Measurements from ENCODE around the gene RAX2.

The RAX2 gene

GRCh38 chr19:3810708-3811355 lies 38.8 kb upstream of the RAX2 start:
- H3K27ac ChIP-seq (ENCODE audit: insufficient read depth, low read length, poor library complexity, severe bottlenecking): peak overlapping the region; percentile 11
- DNase-seq: no peak
- H3K36me3 ChIP-seq (ENCODE audit: control insufficient read depth, insufficient read depth, low read length): no peaks in the 10 kb centered on the region
- H3K4me1 ChIP-seq (ENCODE audit: control insufficient read depth, insufficient read depth, low read length, poor library complexity, severe bottlenecking): peaks cover 14% of the 10 kb centered on the region
- no peaks in the 10 kb centered on the region for H3K27me3 ChIP-seq (replicated peaks; ENCODE audit: control insufficient read depth, insufficient read depth, low read length, poor library complexity, severe bottlenecking)
- H3K9me3 ChIP-seq (ENCODE audit: control insufficient read depth, low read length): no peaks in the 10 kb centered on the region
- no peak overlapping the region for H3K4me3 ChIP-seq (ENCODE audit: insufficient read depth, low read depth, low read length, poor library complexity, severe bottlenecking)

DNA sequence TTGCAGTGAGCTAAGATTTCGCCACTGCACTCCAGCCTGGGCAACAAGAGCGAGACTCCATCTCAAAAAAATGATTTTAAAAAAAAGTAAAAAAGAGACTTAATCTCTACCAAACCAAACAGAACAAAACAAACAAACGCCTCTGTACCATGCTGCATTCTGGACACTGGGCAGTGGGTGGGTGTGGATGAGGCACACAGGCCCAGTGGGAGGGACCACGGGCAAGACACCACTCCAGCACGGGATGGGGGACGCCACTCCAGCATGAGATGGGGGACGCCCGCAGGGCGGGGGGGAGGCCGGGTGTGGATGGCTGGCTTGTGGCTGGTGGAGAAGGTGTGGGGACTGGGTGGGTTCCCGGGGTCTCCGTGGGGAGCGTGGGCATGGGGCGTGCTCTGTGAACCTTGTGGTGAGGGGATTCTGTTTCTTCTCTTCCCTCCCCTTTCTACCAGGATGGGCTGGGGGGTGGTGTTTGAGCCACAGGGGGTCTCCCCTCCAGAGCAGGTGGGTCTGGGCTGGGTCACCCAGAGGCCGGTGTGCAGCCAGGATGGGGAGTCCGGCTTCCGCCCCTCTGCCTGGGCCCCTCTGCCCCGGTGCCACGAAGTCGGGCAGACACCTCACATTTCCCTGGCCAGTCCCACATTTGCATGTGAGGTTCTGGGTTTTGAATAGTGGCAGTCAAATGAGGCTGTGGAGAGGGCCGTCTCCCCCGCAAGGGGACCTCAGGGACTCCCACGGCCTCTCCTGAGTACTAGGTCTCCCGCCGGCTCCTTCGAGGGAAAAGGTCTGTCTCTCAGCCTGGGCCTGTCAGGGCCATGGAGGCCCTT lies 38.1 kb upstream of the RAX2 start:
- Histone ChIP-seq H3K36me3 (ENCODE audit: control insufficient read depth, insufficient read depth, low read length) (no peaks in the 10 kb centered on the region), H3K27ac (ENCODE audit: insufficient read depth, low read length, poor library complexity, severe bottlenecking) (peak overlapping the region; percentile 11), H3K27me3 (replicated peaks; ENCODE audit: control insufficient read depth, insufficient read depth, low read length, poor library complexity, severe bottlenecking) (no peaks in the 10 kb centered on the region), H3K4me1 (ENCODE audit: control insufficient read depth, insufficient read depth, low read length, poor library complexity, severe bottlenecking) (peaks cover 14% of the 10 kb centered on the region), H3K9me3 (ENCODE audit: control insufficient read depth, low read length) (no peaks in the 10 kb centered on the region), H3K4me3 (ENCODE audit: insufficient read depth, low read depth, low read length, poor library complexity, severe bottlenecking) (no peak overlapping the region)
- DNase-seq: no peak

GRCh38 chr19:3808420-3809143 lies 36.6 kb upstream of the RAX2 start:
- Histone ChIP-seq H3K27me3 (replicated peaks; ENCODE audit: control insufficient read depth, insufficient read depth, low read length, poor library complexity, severe bottlenecking) (no peaks in the 10 kb centered on the region), H3K4me1 (ENCODE audit: control insufficient read depth, insufficient read depth, low read length, poor library complexity, severe bottlenecking) (peaks cover 8% of the 10 kb centered on the region), H3K36me3 (ENCODE audit: control insufficient read depth, insufficient read depth, low read length) (no peaks in the 10 kb centered on the region), H3K27ac (ENCODE audit: insufficient read depth, low read length, poor library complexity, severe bottlenecking) (no peak overlapping the region), H3K9me3 (ENCODE audit: control insufficient read depth, low read length) (no peaks in the 10 kb centered on the region), H3K4me3 (ENCODE audit: insufficient read depth, low read depth, low read length, poor library complexity, severe bottlenecking) (no peak overlapping the region)
- no peak for DNase-seq

GRCh38 chr19:3807574-3808354 lies 35.7 kb upstream of the RAX2 start:
- H3K4me3 ChIP-seq (ENCODE audit: insufficient read depth, low read depth, low read length, poor library complexity, severe bottlenecking): no peak overlapping the region
- no peak for DNase-seq
- H3K27me3 ChIP-seq (replicated peaks; ENCODE audit: control insufficient read depth, insufficient read depth, low read length, poor library complexity, severe bottlenecking): no peaks in the 10 kb centered on the region
- no peaks in the 10 kb centered on the region for H3K36me3 ChIP-seq (ENCODE audit: control insufficient read depth, insufficient read depth, low read length)
- H3K9me3 ChIP-seq (ENCODE audit: control insufficient read depth, low read length): no peaks in the 10 kb centered on the region
- no peak overlapping the region for H3K27ac ChIP-seq (ENCODE audit: insufficient read depth, low read length, poor library complexity, severe bottlenecking)
- H3K4me1 ChIP-seq (ENCODE audit: control insufficient read depth, insufficient read depth, low read length, poor library complexity, severe bottlenecking): peaks cover under 1% of the 10 kb centered on the region

DNA sequence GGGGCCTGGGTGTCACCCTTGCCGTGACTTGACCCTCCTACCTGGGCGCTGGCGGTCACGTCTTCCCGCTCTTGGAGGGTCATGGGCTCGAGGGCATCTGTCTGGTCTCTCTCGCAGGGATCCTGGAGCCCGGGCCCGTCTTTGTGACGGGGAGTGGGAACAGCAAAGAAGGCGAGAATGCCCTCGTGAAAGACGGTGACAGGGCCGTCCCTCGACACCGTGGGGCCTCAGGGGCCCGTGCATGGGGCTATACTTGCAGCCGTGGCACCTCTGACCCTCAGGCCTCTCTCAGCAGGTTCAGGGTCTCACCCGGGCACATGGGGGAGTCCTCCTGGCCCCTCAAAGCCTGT lies 35.1 kb upstream of the RAX2 start:
- no peak for DNase-seq
- H3K4me1 ChIP-seq (ENCODE audit: control insufficient read depth, insufficient read depth, low read length, poor library complexity, severe bottlenecking): no peaks in the 10 kb centered on the region
- H3K9me3 ChIP-seq (ENCODE audit: control insufficient read depth, low read length): no peaks in the 10 kb centered on the region
- no peaks in the 10 kb centered on the region for H3K27me3 ChIP-seq (replicated peaks; ENCODE audit: control insufficient read depth, insufficient read depth, low read length, poor library complexity, severe bottlenecking)
- H3K4me3 ChIP-seq (ENCODE audit: insufficient read depth, low read depth, low read length, poor library complexity, severe bottlenecking): no peak overlapping the region
- no peaks in the 10 kb centered on the region for H3K36me3 ChIP-seq (ENCODE audit: control insufficient read depth, insufficient read depth, low read length)
- H3K27ac ChIP-seq (ENCODE audit: insufficient read depth, low read length, poor library complexity, severe bottlenecking): no peak overlapping the region

DNA sequence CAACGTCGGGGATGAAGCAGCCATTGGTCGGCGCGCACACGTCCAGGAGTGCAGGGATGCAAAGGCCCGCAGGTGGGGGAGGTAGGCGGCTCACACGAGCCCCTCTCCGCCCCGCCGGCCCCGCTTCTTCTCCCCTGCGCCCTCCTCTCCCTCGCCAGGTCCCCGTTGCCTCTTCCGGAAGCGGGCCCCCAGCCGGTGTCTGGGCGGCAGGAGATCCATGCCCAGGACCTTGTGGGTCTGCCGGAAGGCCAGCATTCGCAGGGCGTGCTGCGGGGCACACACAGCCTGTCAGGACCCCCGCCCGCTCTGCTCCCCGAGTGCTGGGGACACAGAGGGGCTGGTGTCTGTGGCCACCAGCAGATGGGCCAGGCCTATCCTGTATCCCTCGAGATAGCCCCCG lies 33.8 kb upstream of the RAX2 start:
- no peak for DNase-seq
- no peaks in the 10 kb centered on the region for H3K27me3 ChIP-seq (replicated peaks; ENCODE audit: control insufficient read depth, insufficient read depth, low read length, poor library complexity, severe bottlenecking)

GRCh38 chr19:3804429-3804828 lies 32.4 kb upstream of the RAX2 start:
- DNase-seq: no peak
- peaks cover 12% of the 10 kb centered on the region for H3K4me1 ChIP-seq (ENCODE audit: control insufficient read depth, insufficient read depth, low read length, poor library complexity, severe bottlenecking)
- H3K27ac ChIP-seq (ENCODE audit: insufficient read depth, low read length, poor library complexity, severe bottlenecking): no peak overlapping the region
- no peak overlapping the region for H3K4me3 ChIP-seq (ENCODE audit: insufficient read depth, low read depth, low read length, poor library complexity, severe bottlenecking)
- no peaks in the 10 kb centered on the region for H3K36me3 ChIP-seq (ENCODE audit: control insufficient read depth, insufficient read depth, low read length)
- H3K9me3 ChIP-seq (ENCODE audit: control insufficient read depth, low read length): no peaks in the 10 kb centered on the region
- no peaks in the 10 kb centered on the region for H3K27me3 ChIP-seq (replicated peaks; ENCODE audit: control insufficient read depth, insufficient read depth, low read length, poor library complexity, severe bottlenecking)

More for the DNA sequence above, 33.8 kb upstream of the RAX2 start:
- no peaks in the 10 kb centered on the region for H3K36me3 ChIP-seq (ENCODE audit: control insufficient read depth, insufficient read depth, low read length)
- H3K4me3 ChIP-seq (ENCODE audit: insufficient read depth, low read depth, low read length, poor library complexity, severe bottlenecking): no peak overlapping the region
- no peaks in the 10 kb centered on the region for H3K9me3 ChIP-seq (ENCODE audit: control insufficient read depth, low read length)
- no peak overlapping the region for H3K27ac ChIP-seq (ENCODE audit: insufficient read depth, low read length, poor library complexity, severe bottlenecking)
- peaks cover 11% of the 10 kb centered on the region for H3K4me1 ChIP-seq (ENCODE audit: control insufficient read depth, insufficient read depth, low read length, poor library complexity, severe bottlenecking)

GRCh38 chr19:3803986-3804385 lies 32.0 kb upstream of the RAX2 start:
- Histone ChIP-seq H3K9me3 (ENCODE audit: control insufficient read depth, low read length) (no peaks in the 10 kb centered on the region), H3K27ac (ENCODE audit: insufficient read depth, low read length, poor library complexity, severe bottlenecking) (no peak overlapping the region), H3K27me3 (replicated peaks; ENCODE audit: control insufficient read depth, insufficient read depth, low read length, poor library complexity, severe bottlenecking) (no peaks in the 10 kb centered on the region), H3K4me3 (ENCODE audit: insufficient read depth, low read depth, low read length, poor library complexity, severe bottlenecking) (no peak overlapping the region), H3K4me1 (ENCODE audit: control insufficient read depth, insufficient read depth, low read length, poor library complexity, severe bottlenecking) (peaks cover 12% of the 10 kb centered on the region), H3K36me3 (ENCODE audit: control insufficient read depth, insufficient read depth, low read length) (no peaks in the 10 kb centered on the region)
- no peak for DNase-seq

DNA sequence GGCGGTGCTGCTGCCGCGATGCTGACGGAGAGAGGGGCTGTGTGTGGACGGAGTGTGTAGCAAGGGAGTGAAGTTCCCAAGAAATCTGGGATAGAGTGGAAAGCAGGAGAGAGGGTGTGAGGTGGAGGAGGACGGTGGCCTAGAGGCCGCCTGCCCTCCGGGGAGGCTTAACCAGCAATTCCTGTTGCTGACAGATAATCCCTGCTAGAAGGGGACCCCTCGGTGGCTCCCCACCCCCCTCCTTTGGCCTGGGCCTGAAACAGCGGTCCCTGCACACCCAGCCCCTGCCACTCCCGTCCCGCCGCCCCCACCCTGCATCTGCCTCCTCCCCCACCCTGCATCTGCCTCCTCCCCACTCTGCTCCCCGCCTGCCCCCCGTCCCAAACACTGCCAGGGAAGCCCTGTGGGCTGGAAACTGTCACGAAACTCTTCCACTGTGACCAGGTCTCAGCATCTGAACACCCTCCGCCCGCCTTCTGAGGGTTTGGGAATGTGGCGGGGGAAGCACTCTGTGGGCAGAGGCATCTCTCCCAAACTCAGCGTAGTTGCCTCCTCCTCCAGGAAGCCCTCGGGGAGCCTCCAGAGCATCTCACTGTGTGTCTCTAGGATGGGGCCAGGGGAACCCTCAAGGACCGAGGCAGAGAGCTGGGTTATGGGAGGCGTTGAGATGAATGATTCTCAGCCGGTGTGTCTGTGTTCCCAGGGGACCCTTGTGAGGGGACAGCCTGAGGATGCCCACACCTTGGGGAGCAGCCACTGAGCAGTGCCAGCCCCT lies 31.3 kb upstream of the RAX2 start:
- Histone ChIP-seq H3K27ac (ENCODE audit: insufficient read depth, low read length, poor library complexity, severe bottlenecking) (no peak overlapping the region), H3K9me3 (ENCODE audit: control insufficient read depth, low read length) (no peaks in the 10 kb centered on the region), H3K36me3 (ENCODE audit: control insufficient read depth, insufficient read depth, low read length) (no peaks in the 10 kb centered on the region), H3K4me3 (ENCODE audit: insufficient read depth, low read depth, low read length, poor library complexity, severe bottlenecking) (no peak overlapping the region), H3K4me1 (ENCODE audit: control insufficient read depth, insufficient read depth, low read length, poor library complexity, severe bottlenecking) (peaks cover 12% of the 10 kb centered on the region), H3K27me3 (replicated peaks; ENCODE audit: control insufficient read depth, insufficient read depth, low read length, poor library complexity, severe bottlenecking) (no peaks in the 10 kb centered on the region)
- DNase-seq: no peak
